Measurements from ENCODE around the gene PNPLA1. TPM values are rescaled to one million over a fixed set of nuclear protein-coding genes. Genes with fewer than 3 reads are reported as not detected.

PNPLA1 gene
- total RNA-seq, 4 donors from 2014 or later, result 0.59 to 0.64 TPM; not detected in 2

- TF ChIP-seq CTCF (IDR thresholded peaks at IDR 0.05) (no peak), POLR2A (IDR thresholded peaks at IDR 0.05) (no peak)
- WGBS, 2 donors, result 90 to 93% methylated on average over 5 of the region's 5 CpGs
- intact Hi-C loops (cut with DNase I), result no loop called here
Measured at GRCh38 chr6:36308514-36308913, 38.7 kb downstream of the PNPLA1 start.

GRCh38 chr6:36309203-36309602 lies 39.3 kb downstream of the PNPLA1 start:
- intact Hi-C loops (cut with DNase I), result no loop called here
- no peak for DNase-seq
- H3K9me3 ChIP-seq, result no peaks in the 10 kb centered on the region
- TF ChIP-seq CTCF (IDR thresholded peaks at IDR 0.05), result no peak
- TF ChIP-seq POLR2A (IDR thresholded peaks at IDR 0.05), result no peak
- H3K27me3 ChIP-seq, result peaks cover 0 to 8% (median 0%) of the 10 kb centered on the region in 4 donors
- H3K4me3 ChIP-seq, result no peak overlapping the region
- H3K36me3 ChIP-seq, result no peaks in the 10 kb centered on the region
- peaks cover 0 to 14% (median 3%) of the 10 kb centered on the region in 3 donors for H3K4me1 ChIP-seq
- H3K27ac ChIP-seq, result no peak overlapping the region
- 20 to 53% methylated on average over 2 to 5 of the region's 7 CpGs for WGBS, 2 donors

More at GRCh38 chr6:36308514-36308913, 38.7 kb downstream of the PNPLA1 start:
- Histone ChIP-seq H3K9me3 (no peaks in the 10 kb centered on the region), H3K27ac (no peak overlapping the region), H3K4me1 (peaks cover 0 to 7% (median 3%) of the 10 kb centered on the region in 3 donors), H3K4me3 (no peak overlapping the region), H3K36me3 (no peaks in the 10 kb centered on the region), H3K27me3 (peaks cover 0 to 8% (median 0%) of the 10 kb centered on the region in 4 donors)
- DNase-seq, result no peak

- WGBS, 2 donors, result 95 to 100% methylated on average over 1 to 2 of the region's 2 CpGs
- H3K4me3 ChIP-seq, result no peak overlapping the region
- peaks cover 0 to 8% (median 0%) of the 10 kb centered on the region in 4 donors for H3K27me3 ChIP-seq
- intact Hi-C loops (cut with DNase I), result no loop called here
- H3K9me3 ChIP-seq, result no peaks in the 10 kb centered on the region
- DNase-seq, result no peak
- H3K4me1 ChIP-seq, result peaks cover 0 to 18% (median 3%) of the 10 kb centered on the region in 3 donors
- no peaks in the 10 kb centered on the region for H3K36me3 ChIP-seq
- TF ChIP-seq POLR2A (IDR thresholded peaks at IDR 0.05), result no peak
- TF ChIP-seq CTCF (IDR thresholded peaks at IDR 0.05), result no peak
- H3K27ac ChIP-seq, result no peak overlapping the region
Measured at GRCh38 chr6:36309900-36310299, 40.0 kb downstream of the PNPLA1 start.

- no peak for TF ChIP-seq CTCF (IDR thresholded peaks at IDR 0.05)
- no peak for TF ChIP-seq POLR2A (IDR thresholded peaks at IDR 0.05)
- no peak for DNase-seq
- Histone ChIP-seq H3K4me3 (no peak overlapping the region), H3K4me1 (peaks cover 0 to 18% (median 3%) of the 10 kb centered on the region in 3 donors), H3K27me3 (peaks cover 0 to 8% (median 0%) of the 10 kb centered on the region in 4 donors), H3K27ac (no peak overlapping the region), H3K9me3 (no peaks in the 10 kb centered on the region), H3K36me3 (no peaks in the 10 kb centered on the region)
- 63 to 79% methylated on average over 4 to 8 of the region's 8 CpGs for WGBS, 2 donors
- intact Hi-C loops (cut with DNase I), result no loop called here
Measured at GRCh38 chr6:36312854-36313648, 43.2 kb downstream of the PNPLA1 start.

- H3K27me3 ChIP-seq, result peaks cover 0 to 8% (median 0%) of the 10 kb centered on the region in 4 donors
- no peaks in the 10 kb centered on the region for H3K9me3 ChIP-seq
- no peak overlapping the region for H3K27ac ChIP-seq
- no peaks in the 10 kb centered on the region for H3K36me3 ChIP-seq
- TF ChIP-seq CTCF (IDR thresholded peaks at IDR 0.05) (no peak), POLR2A (IDR thresholded peaks at IDR 0.05) (no peak)
- no peak overlapping the region for H3K4me3 ChIP-seq
- H3K4me1 ChIP-seq, result peaks cover 0 to 18% (median 3%) of the 10 kb centered on the region in 3 donors
- intact Hi-C loops (cut with DNase I), result no loop called here
- DNase-seq, result no peak
- 81 to 90% methylated on average over 3 to 4 of the region's 4 CpGs for WGBS, 2 donors
Measured at GRCh38 chr6:36313649-36313936, 43.7 kb downstream of the PNPLA1 start.

All from esophagus squamous epithelium (tissue), 5 donors.